Testis (tissue), 2 donors: ENCODE results near the gene NNMT.

Experiments
- POLR2A ChIP-seq: fragments of 450-650 bp; IDR thresholded peaks from one replicate; pipeline ENCODE4 v1.6.1; 2017; ENCODE audit warnings: antibody characterized with exemption, mild to moderate bottlenecking, moderate library complexity
- TF ChIP-seq, protein P1 (sequence below), 3 experiments: fragments of 450-650 bp in 2 of 3; fragments of 200-600 bp in 1 of 3; sonication (generic) in 1 of 3; IDR thresholded peaks; one replicate each; pipeline ENCODE4 v1.5.1; 2016 to 2019; ENCODE audit warnings: antibody characterized with exemption in 3 of 3, mild to moderate bottlenecking in 2 of 3, moderate library complexity in 1 of 3

GRCh38 chr11:114302663-114303062 is 6.5 kb downstream of the NNMT start:
- TF ChIP-seq, protein P1, sequence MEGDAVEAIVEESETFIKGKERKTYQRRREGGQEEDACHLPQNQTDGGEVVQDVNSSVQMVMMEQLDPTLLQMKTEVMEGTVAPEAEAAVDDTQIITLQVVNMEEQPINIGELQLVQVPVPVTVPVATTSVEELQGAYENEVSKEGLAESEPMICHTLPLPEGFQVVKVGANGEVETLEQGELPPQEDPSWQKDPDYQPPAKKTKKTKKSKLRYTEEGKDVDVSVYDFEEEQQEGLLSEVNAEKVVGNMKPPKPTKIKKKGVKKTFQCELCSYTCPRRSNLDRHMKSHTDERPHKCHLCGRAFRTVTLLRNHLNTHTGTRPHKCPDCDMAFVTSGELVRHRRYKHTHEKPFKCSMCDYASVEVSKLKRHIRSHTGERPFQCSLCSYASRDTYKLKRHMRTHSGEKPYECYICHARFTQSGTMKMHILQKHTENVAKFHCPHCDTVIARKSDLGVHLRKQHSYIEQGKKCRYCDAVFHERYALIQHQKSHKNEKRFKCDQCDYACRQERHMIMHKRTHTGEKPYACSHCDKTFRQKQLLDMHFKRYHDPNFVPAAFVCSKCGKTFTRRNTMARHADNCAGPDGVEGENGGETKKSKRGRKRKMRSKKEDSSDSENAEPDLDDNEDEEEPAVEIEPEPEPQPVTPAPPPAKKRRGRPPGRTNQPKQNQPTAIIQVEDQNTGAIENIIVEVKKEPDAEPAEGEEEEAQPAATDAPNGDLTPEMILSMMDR (IDR thresholded peaks at IDR 0.05), result no peak
- no peak for TF ChIP-seq POLR2A
